Uterus (tissue), 2 donors: ENCODE results near the gene FBLN5.

ENCODE experiments used
- POLR2A ChIP-seq, 2 donors: fragments of 450-650 bp; IDR thresholded peaks; one replicate each; pipeline ENCODE4 v1.6.1; 2016; ENCODE audit warnings: antibody characterized with exemption in 2 of 2, mild to moderate bottlenecking in 1 of 2, moderate library complexity in 1 of 2
- TF ChIP-seq, protein P1 (sequence below), 4 experiments: fragments of 200-600 bp in 2 of 4; fragments of 450-650 bp in 2 of 4; sonication (generic) in 2 of 4; IDR thresholded peaks; one replicate each; pipeline ENCODE4 v1.5.1; 2016 to 2019; ENCODE audit warnings: antibody characterized with exemption in 4 of 4, mild to moderate bottlenecking in 2 of 4, moderate library complexity in 1 of 4

DNA sequence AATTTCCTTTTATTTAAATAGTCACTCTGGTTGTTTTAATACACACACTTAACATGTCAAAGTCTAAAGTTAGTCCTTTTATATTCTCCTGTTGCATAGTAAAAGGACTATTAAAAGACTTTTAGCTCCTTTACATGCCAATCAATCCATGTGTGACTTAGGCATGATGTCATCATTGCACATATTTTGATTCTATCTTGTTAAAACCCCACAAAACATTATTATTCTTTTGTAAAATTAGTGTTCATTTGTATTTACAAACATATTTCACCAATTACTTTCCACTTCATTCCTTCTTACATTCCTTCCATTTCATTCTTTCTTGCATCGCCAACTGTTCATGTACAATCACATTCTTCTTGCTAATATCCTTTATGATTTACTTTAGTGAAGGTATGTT lies 119.7 kb downstream of the FBLN5 start:
- TF ChIP-seq, protein P1, sequence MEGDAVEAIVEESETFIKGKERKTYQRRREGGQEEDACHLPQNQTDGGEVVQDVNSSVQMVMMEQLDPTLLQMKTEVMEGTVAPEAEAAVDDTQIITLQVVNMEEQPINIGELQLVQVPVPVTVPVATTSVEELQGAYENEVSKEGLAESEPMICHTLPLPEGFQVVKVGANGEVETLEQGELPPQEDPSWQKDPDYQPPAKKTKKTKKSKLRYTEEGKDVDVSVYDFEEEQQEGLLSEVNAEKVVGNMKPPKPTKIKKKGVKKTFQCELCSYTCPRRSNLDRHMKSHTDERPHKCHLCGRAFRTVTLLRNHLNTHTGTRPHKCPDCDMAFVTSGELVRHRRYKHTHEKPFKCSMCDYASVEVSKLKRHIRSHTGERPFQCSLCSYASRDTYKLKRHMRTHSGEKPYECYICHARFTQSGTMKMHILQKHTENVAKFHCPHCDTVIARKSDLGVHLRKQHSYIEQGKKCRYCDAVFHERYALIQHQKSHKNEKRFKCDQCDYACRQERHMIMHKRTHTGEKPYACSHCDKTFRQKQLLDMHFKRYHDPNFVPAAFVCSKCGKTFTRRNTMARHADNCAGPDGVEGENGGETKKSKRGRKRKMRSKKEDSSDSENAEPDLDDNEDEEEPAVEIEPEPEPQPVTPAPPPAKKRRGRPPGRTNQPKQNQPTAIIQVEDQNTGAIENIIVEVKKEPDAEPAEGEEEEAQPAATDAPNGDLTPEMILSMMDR (IDR thresholded peaks at IDR 0.05): no peak
- TF ChIP-seq POLR2A (IDR thresholded peaks at IDR 0.05): no peak
